ENCODE data around the gene MBD3.
"Not testable (repeated sequence)": the region's sequence is repeated elsewhere in the genome, so short reads cannot be mapped to it uniquely, and the experiment has no call there.

The MBD3 gene

GRCh38 chr19:1539749-1540148, 52.9 kb downstream of the MBD3 start:
- DNase-seq (ENCODE audit: low read depth): not testable (repeated sequence)

- no peak for DNase-seq (ENCODE audit: low read depth)
Measured at GRCh38 chr19:1538978-1539377, 53.7 kb downstream of the MBD3 start.

- DNase-seq (ENCODE audit: low read depth): not testable (repeated sequence)
Measured at GRCh38 chr19:1535699-1536098, 57.0 kb downstream of the MBD3 start.

- no peak for DNase-seq (ENCODE audit: low read depth)
Measured at GRCh38 chr19:1534972-1535371, 57.7 kb downstream of the MBD3 start.

GRCh38 chr19:1533510-1534150, 59.0 kb downstream of the MBD3 start:
- no peak for DNase-seq (ENCODE audit: low read depth)

GRCh38 chr19:1532003-1532402, 60.7 kb downstream of the MBD3 start:
- DNase-seq (ENCODE audit: low read depth): no peak

GRCh38 chr19:1531587-1531986, 61.1 kb downstream of the MBD3 start:
- no peak for DNase-seq (ENCODE audit: low read depth)

- not testable (repeated sequence) for DNase-seq (ENCODE audit: low read depth)
Measured at GRCh38 chr19:1530856-1531255, 61.8 kb downstream of the MBD3 start.

GRCh38 chr19:1529430-1529816, 63.2 kb downstream of the MBD3 start:
- no peak for DNase-seq (ENCODE audit: low read depth)

GRCh38 chr19:1528596-1529429, 63.9 kb downstream of the MBD3 start:
- DNase-seq (ENCODE audit: low read depth): no peak

- DNase-seq (ENCODE audit: low read depth): no peak
Measured at GRCh38 chr19:1527650-1528309, 64.9 kb downstream of the MBD3 start.

GRCh38 chr19:1526979-1527649, 65.6 kb downstream of the MBD3 start:
- DNase-seq (ENCODE audit: low read depth): no peak

GRCh38 chr19:1526066-1526778, 66.4 kb downstream of the MBD3 start:
- DNase-seq (ENCODE audit: low read depth): no peak

- DNase-seq (ENCODE audit: low read depth): no peak
Measured at GRCh38 chr19:1525343-1525742, 67.3 kb downstream of the MBD3 start.

GRCh38 chr19:1524972-1525325, 67.7 kb downstream of the MBD3 start:
- DNase-seq (ENCODE audit: low read depth): no peak

GRCh38 chr19:1524287-1524971, 68.2 kb downstream of the MBD3 start:
- no peak for DNase-seq (ENCODE audit: low read depth)

Data from CMK (cell line).